Mammary epithelial cell (primary cell): ENCODE data around the gene TRIM67.
"Not testable (repeated sequence)": the region's sequence is repeated elsewhere in the genome, so short reads cannot be mapped to it uniquely, and the experiment has no call there.

Experiments used
- EZH2 ChIP-seq: IDR thresholded peaks from 2 replicates; pipeline ENCODE4 v1.6.1; 2012; ENCODE audit warnings: low read length, inconsistent platforms, borderline replicate concordance
- TF ChIP-seq, protein P1 (sequence below), 2 donors: IDR thresholded peaks in 1 of 2; conservative IDR thresholded peaks in 1 of 2; 2 replicates each; pipeline ENCODE4 v1.5.1; 2011 to 2012; ENCODE audit warnings: inconsistent platforms in 2 of 2, low read length in 2 of 2, mild to moderate bottlenecking in 2 of 2, control low read depth in 1 of 2, low read depth in 1 of 2; ENCODE audit not compliant: insufficient read depth in 1 of 2; ENCODE audit errors: extremely low read depth in 1 of 2

DNA sequence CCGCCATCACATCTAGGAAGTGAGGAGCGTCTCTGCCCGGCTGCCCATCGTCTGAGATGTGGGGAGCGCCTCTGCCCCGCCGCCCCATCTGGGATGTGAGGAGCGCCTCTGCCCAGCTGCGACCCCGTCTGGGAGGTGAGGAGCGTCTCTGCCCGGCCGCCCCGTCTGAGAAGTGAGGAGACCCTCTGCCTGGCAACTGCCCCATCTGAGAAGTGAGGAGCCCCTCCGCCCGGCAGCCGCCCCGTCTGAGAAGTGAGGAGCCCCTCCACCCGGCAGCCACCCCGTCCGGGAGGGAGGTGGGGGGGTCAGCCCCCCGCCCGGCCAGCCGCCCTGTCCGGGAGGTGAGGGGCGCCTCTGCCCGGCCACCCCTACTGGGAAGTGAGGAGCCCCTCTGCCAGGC lies 33.4 kb upstream of the TRIM67 start:
- TF ChIP-seq, protein P1, sequence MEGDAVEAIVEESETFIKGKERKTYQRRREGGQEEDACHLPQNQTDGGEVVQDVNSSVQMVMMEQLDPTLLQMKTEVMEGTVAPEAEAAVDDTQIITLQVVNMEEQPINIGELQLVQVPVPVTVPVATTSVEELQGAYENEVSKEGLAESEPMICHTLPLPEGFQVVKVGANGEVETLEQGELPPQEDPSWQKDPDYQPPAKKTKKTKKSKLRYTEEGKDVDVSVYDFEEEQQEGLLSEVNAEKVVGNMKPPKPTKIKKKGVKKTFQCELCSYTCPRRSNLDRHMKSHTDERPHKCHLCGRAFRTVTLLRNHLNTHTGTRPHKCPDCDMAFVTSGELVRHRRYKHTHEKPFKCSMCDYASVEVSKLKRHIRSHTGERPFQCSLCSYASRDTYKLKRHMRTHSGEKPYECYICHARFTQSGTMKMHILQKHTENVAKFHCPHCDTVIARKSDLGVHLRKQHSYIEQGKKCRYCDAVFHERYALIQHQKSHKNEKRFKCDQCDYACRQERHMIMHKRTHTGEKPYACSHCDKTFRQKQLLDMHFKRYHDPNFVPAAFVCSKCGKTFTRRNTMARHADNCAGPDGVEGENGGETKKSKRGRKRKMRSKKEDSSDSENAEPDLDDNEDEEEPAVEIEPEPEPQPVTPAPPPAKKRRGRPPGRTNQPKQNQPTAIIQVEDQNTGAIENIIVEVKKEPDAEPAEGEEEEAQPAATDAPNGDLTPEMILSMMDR (conservative IDR thresholded peaks at IDR 0.05 in 1 of 2, IDR thresholded peaks at IDR 0.05 in 1 of 2; ENCODE audit: extremely low read depth in 1 of 2, insufficient read depth in 1 of 2, low read depth in 1 of 2, low read length in 2 of 2), result not testable (repeated sequence)
- TF ChIP-seq EZH2, result not testable (repeated sequence)
